GM18499 (cell line): Measurements from ENCODE around the gene SIK2.
"Not testable (repeated sequence)": the region's sequence is repeated elsewhere in the genome, so short reads cannot be mapped to it uniquely, and the experiment has no call there.

Experiments used
- ATAC-seq: cut with Tn5 transposase; IDR thresholded peaks from one replicate; pipeline ENCODE4 v1.9.1; 2021; ENCODE audit warnings: moderate number of reproducible peaks; ENCODE audit not compliant: insufficient read depth, unreplicated experiment

Gene SIK2

GRCh38 chr11:111651336-111651735 lies 49.1 kb downstream of the SIK2 start:
- not testable (repeated sequence) for ATAC-seq

GRCh38 chr11:111652184-111652583 lies 49.9 kb downstream of the SIK2 start:
- no peak for ATAC-seq

GRCh38 chr11:111654601-111655000 lies 52.4 kb downstream of the SIK2 start:
- no peak for ATAC-seq

GRCh38 chr11:111655924-111656323 lies 53.7 kb downstream of the SIK2 start:
- ATAC-seq: no peak

GRCh38 chr11:111657905-111658304 lies 55.7 kb downstream of the SIK2 start:
- ATAC-seq: not testable (repeated sequence)

GRCh38 chr11:111658493-111658892 lies 56.2 kb downstream of the SIK2 start:
- ATAC-seq: not testable (repeated sequence)

GRCh38 chr11:111659201-111660115 lies 57.2 kb downstream of the SIK2 start:
- ATAC-seq: no peak

- ATAC-seq: no peak
Observed at GRCh38 chr11:111660822-111661221, 58.6 kb downstream of the SIK2 start.

GRCh38 chr11:111663820-111664219 lies 61.6 kb downstream of the SIK2 start:
- no peak for ATAC-seq

GRCh38 chr11:111665777-111666176 lies 63.5 kb downstream of the SIK2 start:
- ATAC-seq: no peak

- no peak for ATAC-seq
Observed at GRCh38 chr11:111668980-111669379, 66.7 kb downstream of the SIK2 start.

GRCh38 chr11:111671383-111671782 lies 69.1 kb downstream of the SIK2 start:
- no peak for ATAC-seq

GRCh38 chr11:111672949-111673348 lies 70.7 kb downstream of the SIK2 start:
- no peak for ATAC-seq

GRCh38 chr11:111674941-111675340 lies 72.7 kb downstream of the SIK2 start:
- no peak for ATAC-seq

- ATAC-seq: no peak
Observed at GRCh38 chr11:111675891-111676290, 73.6 kb downstream of the SIK2 start.

- no peak for ATAC-seq
Observed at GRCh38 chr11:111676878-111677585, 74.8 kb downstream of the SIK2 start.

GRCh38 chr11:111680486-111681175 lies 78.4 kb downstream of the SIK2 start:
- no peak for ATAC-seq

GRCh38 chr11:111683806-111684205 lies 81.6 kb downstream of the SIK2 start:
- ATAC-seq: no peak

- ATAC-seq: no peak
Observed at GRCh38 chr11:111684251-111684650, 82.0 kb downstream of the SIK2 start.

- no peak for ATAC-seq
Observed at GRCh38 chr11:111688013-111688412, 85.8 kb downstream of the SIK2 start.

GRCh38 chr11:111691176-111691575 lies 88.9 kb downstream of the SIK2 start:
- no peak for ATAC-seq
